ENCODE measurements around the gene EFNB2.

- TF ChIP-seq POLR2AphosphoS5 (IDR thresholded peaks at IDR 0.05; ENCODE audit: low read depth, low read length) (no peak), TAF1 (IDR thresholded peaks at IDR 0.05; ENCODE audit: borderline replicate concordance, insufficient read depth, low read length) (no peak), SIN3A (IDR thresholded peaks at IDR 0.05; ENCODE audit: borderline replicate concordance, insufficient read depth, low read length) (no peak)
These were observed 3.1 kb downstream of the EFNB2 start for GRCh38 chr13:106532111-106532929.

Measured in PFSK-1 (cell line).